HG03442 (cell line): ENCODE results near the gene CTAG1A.
A peak's percentile ranks its signal among the peaks of the same experiment; 100 is the strongest.
"Not testable (repeated sequence)": the region's sequence is repeated elsewhere in the genome, so short reads cannot be mapped to it uniquely, and the experiment has no call there.

Experiments used
- ATAC-seq: cut with Tn5 transposase; IDR thresholded peaks from one replicate; pipeline ENCODE4 v1.9.1; 2021; ENCODE audit warnings: mild to moderate bottlenecking, moderate library complexity; ENCODE audit not compliant: unreplicated experiment

CTAG1A gene

DNA sequence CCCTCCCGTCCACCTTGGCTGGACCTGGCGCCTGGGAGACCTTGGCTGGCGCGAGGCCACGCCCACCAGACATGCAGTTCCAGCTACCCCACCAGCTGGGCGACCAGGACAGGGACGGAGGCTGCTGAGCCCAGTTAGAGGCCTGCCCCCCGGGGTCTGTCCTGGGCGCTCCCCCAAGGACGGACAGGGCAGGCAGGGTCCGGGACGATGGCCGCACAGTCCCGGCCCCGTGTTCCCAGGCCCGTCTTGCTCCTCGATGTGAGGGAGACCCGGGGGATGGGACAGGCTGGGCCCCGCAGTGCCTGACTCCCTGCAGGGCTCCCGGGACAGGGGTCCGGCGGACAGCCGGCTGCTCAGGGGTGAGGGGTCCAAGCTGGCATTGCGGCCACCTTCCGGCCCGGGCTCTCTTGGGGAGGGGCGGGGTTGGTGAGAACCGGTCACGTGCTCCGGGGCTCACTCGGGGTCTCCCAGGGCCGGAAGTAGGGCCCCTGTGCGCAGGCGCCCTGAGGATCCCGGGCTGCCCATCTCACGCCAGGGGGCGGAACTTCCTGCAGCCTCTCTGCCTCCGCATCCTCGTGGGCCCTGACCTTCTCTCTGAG is at the start of gene CTAG1A:
TSS of gene CTAG1A (plus strand) at position 549 of the 599 bp plus-strand sequence. CDS start 74 bp downstream, outside the sequence.
- ATAC-seq: not testable (repeated sequence)

DNA sequence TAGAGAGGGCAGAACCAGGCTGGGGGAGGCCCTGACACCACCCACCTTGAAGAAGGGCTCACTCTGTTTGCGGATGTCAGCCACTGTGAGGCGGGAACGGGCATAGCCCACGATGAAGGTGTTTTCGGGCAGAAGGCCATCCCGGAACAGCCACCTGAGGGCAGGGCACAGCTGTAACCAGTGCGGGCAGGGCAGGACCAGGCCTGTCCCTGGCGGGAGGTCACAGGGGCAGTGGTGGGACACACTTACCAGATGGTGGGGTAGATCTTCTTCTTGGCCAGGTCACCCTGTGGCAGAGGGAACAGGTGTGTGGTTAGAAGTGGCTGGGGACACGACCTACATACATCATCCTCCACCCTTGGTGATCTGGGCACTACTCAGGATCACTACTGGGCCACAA is 49.0 kb upstream of the CTAG1A start:
- no peak for ATAC-seq

DNA sequence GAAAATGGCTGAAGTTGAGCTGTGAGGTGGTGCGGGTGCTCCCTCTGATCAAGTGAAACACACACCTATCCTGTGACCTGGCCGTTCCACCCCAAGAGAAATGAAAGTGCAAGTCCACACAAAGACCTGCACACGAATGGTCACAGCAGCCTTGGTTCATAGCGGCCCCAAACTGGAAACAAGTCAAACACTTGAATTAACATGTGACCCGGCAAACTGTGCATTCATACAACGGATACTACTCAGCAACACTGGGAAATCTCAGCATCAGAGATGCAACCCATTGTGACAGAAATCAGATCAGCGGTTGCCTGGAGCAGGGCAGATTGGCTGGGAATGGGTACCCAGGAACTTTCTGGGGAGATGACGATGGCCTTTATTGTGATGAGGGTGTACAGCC is 45.9 kb upstream of the CTAG1A start:
- no peak for ATAC-seq

DNA sequence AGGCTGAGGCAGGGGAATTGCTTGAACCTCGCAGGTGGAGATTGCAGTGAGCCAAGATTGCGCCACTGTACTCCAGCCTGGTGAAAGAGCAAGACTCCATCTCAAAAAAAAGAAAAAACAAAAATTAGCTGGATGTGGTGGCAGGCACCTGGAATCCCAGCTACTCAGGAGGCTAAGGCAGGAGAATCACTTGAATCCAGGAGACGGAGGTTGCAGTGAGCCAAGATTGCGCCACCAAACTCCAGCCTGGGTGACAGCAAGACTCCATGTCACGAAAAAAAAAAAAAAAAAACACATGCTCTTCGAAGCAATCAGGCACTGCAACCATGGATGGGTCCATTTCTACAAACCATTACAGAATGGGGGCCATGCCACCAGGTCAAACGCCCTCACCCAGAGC is 44.6 kb upstream of the CTAG1A start:
- ATAC-seq: not testable (repeated sequence)

DNA sequence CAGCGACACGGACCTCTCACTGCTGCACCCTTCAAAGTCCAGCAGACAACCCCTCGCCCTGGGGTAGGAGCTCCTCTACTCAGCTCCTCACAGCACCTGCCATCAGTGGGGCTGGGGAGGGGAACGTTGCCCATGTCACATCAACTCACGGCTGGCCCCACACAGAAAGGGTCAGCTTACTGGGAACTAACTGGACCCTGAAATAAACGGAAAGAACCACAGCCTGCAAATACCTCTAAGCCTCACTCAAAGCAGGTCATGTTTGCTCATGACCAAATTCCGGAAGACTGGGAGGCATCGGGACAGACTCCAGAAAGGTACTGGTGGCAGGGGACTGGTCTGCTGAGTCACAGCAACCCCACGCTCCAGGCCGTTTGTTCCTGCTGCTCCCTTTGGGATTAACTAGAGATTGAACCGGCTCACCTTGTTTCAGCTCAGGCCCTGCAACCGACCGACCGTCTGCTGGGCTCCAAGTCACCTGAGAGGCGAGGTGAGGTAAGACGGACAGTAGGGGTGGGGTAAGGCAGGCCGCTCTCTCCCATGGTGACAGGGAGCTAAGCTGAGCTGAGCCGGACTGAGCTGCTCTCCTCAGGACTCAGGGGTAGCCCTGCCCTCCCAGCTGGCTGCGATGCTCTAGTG is 43.9 kb upstream of the CTAG1A start:
- ATAC-seq: no peak

DNA sequence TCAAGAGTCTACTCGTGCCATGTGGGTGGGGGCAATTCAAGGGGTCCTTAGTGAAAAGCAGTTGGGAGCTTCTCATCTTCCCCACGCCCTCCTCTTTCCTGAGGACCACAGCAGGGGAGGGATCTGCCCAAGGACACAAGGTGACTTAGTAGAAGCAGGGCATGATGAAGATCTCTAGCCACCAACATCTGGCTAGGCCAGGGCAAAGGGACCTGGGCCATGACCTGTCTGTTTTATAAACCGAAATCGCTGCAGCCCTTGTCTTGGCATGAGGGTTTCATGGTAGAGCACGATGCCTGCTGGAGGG is 43.4 kb upstream of the CTAG1A start:
- ATAC-seq: no peak

DNA sequence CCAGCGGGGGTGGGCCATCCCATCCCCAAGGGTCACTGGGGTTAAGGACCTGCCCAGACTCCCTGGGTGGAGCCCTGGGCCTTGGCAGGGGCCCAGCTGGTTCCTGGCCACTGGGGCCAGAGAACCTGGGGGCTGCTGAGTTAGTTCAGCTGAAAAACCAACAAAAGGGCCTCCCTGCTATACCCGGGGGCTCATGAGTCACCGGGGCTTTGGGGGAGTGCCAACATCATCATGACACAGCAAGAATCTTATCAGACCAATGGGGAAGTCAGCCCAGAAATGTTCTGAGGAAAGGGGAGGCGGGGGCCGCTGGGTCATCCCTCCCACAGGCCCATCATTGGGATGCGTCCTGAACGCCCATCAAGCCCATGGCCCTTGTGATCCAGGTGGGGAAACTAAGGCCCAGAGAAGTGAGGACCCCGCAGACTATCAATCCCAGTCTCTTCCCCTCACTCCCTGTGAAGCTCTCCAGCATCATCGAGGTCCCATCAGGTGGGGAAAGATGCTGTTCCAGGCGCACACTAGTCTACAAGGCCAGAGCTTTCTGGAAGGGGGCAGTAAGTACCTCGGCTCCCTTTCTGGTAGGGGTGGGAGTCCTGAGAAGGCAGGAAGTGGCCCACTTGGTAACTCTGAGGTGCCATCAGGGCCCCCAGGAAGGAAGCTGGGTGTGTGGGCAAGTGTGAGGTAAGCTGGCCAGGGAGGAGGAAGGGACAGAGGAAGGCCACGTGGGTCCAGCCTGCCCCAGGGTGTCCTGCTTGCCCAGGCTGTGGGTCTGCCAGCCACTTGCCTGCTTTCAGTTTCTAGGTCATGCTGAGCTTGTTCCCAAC is 42.8 kb upstream of the CTAG1A start:
- no peak for ATAC-seq

DNA sequence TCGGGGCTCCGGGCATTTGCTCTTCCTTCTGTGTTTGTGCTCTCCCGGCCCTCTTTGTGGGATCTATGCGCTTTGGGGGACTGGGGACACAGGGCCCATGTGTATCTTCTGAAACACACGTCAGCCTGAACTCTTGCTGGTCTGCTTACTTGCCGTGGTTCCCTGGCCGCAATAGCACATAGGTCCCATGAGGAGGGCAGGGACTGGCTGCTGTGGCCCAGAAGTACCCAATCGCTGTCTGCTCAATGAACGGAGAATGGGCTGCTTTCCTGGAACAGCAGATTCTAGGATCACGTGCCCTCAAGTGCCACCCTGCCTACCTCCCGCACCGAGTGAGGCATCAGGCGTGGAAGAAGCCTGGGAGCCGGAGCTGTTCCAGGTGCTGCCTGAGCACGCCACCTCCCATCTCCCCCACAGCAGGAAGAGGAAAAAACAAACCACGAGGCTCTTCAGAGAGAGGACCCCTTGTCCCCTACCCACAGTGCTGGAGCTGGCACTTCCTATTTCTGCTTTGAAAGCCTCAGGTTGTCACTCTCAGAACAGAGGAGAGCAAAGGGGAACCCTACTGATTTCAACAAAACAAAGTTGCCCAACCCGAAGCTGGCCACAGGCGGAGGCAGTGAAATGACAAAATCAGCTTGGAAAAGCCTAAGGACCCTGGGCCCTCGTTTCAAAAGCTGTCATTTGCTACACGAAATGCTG is 42.1 kb upstream of the CTAG1A start:
- no peak for ATAC-seq

DNA sequence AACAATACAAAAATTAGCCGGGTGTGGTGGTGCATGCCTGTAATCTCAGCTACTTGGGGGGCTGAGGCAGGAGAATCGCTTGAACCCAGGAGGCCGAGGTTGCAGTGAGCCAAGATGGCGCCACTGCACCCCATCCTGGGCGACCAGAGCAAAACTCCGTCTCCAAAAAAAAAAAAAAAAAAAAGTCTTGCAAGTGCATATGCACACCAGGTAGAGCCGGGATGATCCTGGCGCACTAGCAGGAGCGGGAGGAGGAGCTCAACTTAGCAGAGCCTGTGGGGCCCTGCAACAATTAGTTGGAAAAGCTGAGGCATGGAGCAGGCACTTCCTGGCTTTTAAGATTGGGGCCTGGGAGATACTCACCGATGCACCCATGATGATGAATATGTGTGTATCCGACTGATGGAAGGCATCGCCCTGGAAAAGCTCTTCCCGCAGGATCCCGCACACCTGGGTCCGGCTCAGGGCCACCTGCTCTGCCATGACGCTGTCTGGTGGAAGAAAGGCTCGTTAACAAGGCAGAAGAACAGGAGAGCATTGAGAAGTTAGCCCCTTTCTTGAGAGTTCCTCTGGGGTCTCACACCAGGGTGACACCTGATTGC is 39.2 kb upstream of the CTAG1A start:
- no peak for ATAC-seq

DNA sequence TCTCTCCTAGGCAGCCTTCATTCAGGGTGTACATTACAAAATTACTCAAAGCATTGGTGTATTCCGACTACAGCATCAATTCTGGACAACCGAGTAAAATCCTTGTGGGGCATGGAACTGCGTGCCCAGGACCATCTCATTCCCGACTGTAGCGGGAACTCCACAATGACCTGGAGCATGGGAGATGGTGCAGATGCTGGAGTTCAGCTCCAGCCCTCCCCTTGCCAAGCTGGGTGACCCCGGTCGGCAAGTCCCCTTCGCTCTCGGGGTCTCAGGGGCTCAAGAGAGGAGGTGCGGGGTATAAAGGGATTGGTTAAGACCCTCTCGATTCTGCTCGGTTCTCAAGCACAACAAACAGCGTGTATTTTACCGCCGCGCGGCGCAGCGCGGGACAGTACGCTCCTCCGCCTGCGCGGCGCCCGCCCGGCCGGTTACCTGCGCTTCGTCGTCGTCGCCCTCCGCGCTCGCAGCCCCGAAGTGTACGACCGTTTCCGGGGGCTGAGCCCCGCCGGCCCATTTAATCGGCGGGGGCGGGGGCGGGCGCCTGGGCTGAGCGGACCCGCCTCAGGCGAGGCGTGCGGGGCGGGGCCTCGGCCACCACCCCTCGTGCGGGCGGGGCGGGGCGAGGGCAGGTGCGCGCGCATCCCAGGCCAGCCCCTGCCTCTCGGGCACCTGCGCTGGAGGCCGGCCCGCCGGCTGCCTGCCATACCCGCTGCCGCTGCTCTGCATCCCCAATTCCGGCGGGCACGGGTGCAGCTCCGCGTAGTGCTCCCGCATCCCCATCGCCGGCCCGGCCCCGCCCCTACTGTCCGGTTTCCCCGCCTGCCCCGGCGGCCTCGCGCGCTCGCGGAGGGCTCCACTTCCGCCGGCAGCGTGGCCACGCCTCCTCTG is 38.3 kb upstream of the CTAG1A start, which contains the start of gene G6PD:
TSS of gene G6PD (minus strand) at position 493 of the 891 bp plus-strand sequence. CDS start 691 bp downstream, outside the sequence.
- ATAC-seq: peak; percentile 48

DNA sequence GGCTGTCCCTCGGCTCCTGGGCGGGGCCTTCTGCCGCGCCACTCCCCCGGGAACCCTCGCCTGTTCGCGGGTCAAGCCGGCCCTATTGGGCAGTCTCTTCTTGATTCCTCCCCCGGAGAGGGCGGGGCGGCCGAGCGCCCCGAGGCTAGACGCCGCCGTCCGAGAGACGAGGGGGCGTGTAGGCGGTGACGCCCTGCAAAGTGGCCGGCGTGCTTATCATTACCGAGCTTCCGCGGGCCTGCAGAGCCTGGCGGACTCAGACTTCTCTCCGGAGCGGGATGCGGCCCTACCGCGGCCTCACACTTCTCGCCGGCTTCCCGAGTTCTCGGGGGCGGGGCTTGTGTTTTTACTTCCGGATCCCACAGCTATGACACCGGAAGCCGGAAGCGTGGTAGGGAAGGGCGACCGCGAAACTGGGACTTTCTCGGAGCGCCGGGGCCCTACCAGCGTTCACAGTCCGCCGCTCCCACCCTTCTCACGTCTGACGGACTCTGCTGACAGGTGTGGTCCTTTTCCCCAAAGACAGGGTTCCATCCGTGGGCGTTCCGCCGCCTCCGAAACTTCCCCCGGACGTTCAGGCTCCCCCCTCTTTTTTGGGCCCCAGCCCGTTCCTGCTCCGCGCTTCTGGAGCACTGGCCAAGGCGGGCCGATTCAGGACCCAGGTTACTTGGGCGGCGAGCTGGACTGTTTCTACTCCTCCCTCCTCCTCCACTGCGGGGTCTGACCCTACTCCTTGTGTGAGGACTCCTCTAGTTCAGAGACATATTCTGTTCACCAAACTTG is 37.5 kb upstream of the CTAG1A start, which contains the start of gene IKBKG:
TSS of gene IKBKG (plus strand) at position 376 of the 783 bp plus-strand sequence. CDS start 4,383 bp downstream, outside the sequence.
- ATAC-seq: peak; percentile 74

DNA sequence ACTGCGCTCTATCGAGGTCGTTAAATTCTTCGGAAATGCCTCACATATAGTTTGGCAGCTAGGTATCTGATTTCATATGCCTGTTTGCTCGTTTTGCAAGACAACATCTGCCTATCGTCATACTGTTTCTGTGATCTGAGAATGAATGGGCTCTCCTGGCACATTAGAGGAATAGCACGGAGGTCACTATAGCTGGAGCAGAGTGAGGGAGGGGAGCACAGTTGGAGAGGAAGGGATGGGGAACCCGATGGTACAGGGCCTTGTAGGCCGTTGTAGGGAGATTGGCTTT is 37.0 kb upstream of the CTAG1A start:
- no peak for ATAC-seq

DNA sequence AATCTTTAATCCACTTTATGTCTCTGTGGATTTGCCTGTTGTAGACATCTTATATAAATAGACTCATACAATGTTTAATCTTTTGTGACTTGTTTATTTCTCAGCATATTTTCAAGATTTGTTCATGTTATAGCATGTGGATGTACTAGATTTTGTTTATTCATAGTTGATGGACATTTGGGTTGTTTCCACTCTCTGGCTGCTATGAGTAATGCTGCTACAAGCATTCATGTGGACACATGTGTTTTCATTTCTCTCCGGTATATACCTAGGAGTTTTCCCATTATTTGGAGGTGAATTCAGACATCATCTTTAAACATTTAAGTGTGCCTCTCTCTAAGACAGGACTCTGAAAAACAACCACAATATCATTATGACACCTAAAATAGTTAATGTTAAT is 35.2 kb upstream of the CTAG1A start:
- no peak for ATAC-seq

DNA sequence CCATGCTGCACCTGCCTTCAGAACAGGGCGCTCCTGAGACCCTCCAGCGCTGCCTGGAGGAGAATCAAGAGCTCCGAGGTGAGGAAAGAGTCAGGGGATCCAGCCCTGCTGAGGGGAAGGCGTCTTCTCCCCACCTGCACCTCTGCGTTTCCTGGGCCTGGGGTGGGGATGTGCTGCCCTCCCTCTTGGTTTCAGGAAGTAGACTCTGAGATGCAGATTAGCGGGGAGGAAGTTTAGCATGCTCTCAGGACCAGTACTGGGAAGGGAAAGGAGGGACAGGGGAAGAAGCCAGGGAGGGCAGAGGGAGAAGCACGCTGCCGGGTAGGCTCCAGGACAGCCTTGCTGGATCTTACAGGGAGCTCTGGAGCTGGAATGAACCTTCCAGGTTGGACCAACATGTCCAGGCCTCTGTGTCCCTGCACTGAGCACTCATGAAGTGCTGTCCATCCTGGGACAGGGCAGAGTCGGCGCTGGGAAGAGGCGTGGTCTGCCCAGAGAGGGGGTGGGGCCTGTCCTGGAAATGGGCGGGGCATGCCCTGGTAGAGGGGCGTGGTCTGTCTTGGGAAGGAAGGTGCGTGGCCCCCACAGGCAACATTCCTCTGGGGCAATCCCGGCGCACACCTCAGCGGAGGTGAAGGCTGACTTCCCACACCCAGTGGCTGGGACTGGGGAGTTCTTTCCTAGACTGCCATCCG is 32.7 kb upstream of the CTAG1A start:
- not testable (repeated sequence) for ATAC-seq

DNA sequence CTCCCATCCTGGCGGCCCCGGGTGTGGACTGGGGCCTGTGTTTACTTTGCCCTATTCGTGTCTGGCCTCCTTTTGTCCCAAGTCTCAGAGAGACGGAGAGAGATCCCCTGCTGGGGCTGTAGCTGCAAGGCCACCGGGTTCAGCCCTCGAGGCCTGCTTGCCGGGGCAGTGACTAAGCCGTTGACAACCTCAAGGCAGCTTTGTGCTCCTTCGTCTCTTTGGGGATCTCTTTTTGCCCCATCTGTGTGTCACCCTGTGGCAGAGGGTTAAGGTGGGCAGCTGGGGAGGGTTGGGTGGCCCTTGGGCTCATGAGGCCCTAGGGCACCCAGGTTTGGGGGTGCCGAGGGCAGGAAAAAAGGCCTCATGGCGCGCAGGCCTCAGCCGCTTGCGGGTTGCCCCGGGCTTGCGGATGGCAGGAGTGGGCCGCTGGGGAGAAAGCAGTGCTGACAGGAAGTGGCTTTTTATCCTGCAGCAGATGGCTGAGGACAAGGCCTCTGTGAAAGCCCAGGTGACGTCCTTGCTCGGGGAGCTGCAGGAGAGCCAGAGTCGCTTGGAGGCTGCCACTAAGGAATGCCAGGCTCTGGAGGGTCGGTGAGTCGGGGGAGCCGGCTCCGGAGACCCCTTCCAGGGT is 26.8 kb upstream of the CTAG1A start:
- not testable (repeated sequence) for ATAC-seq

DNA sequence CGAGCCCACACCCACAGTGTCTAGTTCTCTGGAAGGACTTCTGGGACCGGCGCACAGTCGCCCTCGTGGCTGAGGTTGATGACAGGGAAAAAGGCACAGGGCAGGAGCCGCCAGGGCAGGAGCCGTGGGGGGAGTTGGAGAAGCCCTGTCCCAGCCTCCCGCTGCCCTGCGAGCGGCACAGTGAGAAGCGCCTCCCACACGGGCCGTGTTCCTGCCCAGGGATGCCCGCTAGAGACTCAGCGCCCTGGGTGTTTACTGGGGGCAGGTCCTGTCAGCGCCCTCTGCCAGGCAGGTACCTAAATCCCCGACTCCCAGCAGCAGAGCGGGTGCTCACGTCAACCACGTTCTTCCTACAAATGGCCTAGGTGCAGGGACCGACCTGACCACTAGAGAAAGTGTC is 26.0 kb upstream of the CTAG1A start:
- not testable (repeated sequence) for ATAC-seq

DNA sequence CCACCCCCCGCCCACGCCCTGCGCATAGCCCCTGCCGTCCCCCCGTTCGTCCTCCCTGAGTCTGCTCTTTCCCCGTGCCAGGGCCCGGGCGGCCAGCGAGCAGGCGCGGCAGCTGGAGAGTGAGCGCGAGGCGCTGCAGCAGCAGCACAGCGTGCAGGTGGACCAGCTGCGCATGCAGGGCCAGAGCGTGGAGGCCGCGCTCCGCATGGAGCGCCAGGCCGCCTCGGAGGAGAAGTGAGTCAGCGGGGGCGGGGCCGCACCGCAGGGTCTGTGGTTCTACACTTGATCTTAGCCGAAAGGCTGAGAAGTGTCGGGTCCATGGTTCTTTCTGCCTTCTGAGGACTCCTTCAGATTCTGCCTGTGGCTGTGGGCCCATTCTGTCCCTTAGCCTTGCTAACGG is 24.6 kb upstream of the CTAG1A start:
- not testable (repeated sequence) for ATAC-seq

DNA sequence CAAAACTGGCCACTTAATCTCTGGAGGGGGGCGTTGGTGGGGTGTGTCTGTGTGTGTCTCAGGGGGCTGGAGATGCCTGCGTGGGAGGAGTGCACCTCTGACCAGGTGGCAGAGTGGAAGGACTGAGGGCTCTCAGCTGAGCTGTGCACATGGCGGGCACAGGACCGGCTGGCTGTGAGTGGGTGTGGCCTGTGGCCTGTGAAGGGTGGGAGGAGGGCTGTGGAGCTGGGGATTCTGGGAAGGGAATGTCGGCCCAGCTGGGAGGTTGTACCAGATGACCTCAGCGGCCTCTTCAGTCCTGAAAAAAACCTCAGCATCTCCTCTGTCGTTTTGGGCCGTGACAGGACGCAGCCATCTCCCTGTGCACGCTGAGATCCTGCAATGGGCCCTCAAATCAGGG is 22.6 kb upstream of the CTAG1A start:
- not testable (repeated sequence) for ATAC-seq
